PC-9 (cell line): ENCODE data around the gene ANKRD63. TPM values are rescaled to one million over a fixed set of nuclear protein-coding genes. Genes with fewer than 3 reads are reported as not detected.
A peak's percentile ranks its signal among the peaks of the same experiment; 100 is the strongest.

Experiments used
- BruUV-seq: library from RNA; stranded (reverse); fragments of 400-500 nt; replicated peaks from 2 replicates; lab custom pipeline; 2021; lab: Mats Ljungman, UMichigan
- CTCF ChIA-PET: fragments of 300-600 bp; sonication (Branson Sonifier 250); formaldehyde crosslinking; loops from one replicate; lab custom pipeline; 2022; ENCODE audit warnings: antibody characterized with exemption; lab: Charles Lee
- POLR2A ChIA-PET: fragments of 300-600 bp; sonication (Branson Sonifier 250); formaldehyde crosslinking; loops from one replicate; lab custom pipeline; 2022; ENCODE audit warnings: antibody characterized with exemption; ENCODE audit not compliant: unreplicated experiment; lab: Charles Lee
- DNase-seq, 2 experiments: peaks; one replicate each; pipeline versions ENCODE4 v3.0.0 to v3.0.0-alpha.2; 2015 to 2022; ENCODE audit warnings: mixed read lengths in 1 of 2
- H2AFZ ChIP-seq: fragments of 200-600 bp; sonication (generic); 2 replicates; pipeline ENCODE4 v1.8.1; 2017; ENCODE audit warnings: antibody characterized with exemption
- H3F3A ChIP-seq: fragments of 200-600 bp; sonication (generic); 2 replicates; pipeline ENCODE4 v1.8.1; 2017; ENCODE audit warnings: antibody characterized with exemption, mild to moderate bottlenecking, low read depth; ENCODE audit not compliant: insufficient read depth
- H3K27ac ChIP-seq: fragments of 200-600 bp; sonication (generic); 2 replicates; pipeline ENCODE4 v1.6.1; 2016; ENCODE audit warnings: mixed run types
- H3K27me3 ChIP-seq: fragments of 200-600 bp; sonication (generic); 2 replicates; pipeline ENCODE4 v1.6.1; 2016; ENCODE audit warnings: low read depth, mixed run types; ENCODE audit not compliant: insufficient read depth
- H3K36me3 ChIP-seq: fragments of 200-600 bp; sonication (generic); 2 replicates; pipeline ENCODE4 v1.6.1; 2016; ENCODE audit warnings: low read depth, mixed run types
- H3K4me1 ChIP-seq: fragments of 200-600 bp; sonication (generic); replicated peaks from 2 replicates; pipeline ENCODE4 v1.6.1; 2016; ENCODE audit warnings: mixed run types; ENCODE audit not compliant: insufficient read depth
- H3K4me2 ChIP-seq: fragments of 200-600 bp; sonication (generic); 2 replicates; pipeline ENCODE4 v1.6.1; 2017; ENCODE audit warnings: mixed run types
- H3K4me3 ChIP-seq: fragments of 200-600 bp; sonication (generic); 2 replicates; pipeline ENCODE4 v1.6.1; 2016; ENCODE audit warnings: mixed run types
- H3K79me2 ChIP-seq: fragments of 200-600 bp; sonication (generic); 2 replicates; pipeline ENCODE4 v1.6.1; 2017; ENCODE audit warnings: low read depth, mixed run types
- H3K9me2 ChIP-seq: fragments of 200-600 bp; sonication (generic); 2 replicates; pipeline ENCODE4 v1.8.1; 2017; ENCODE audit warnings: mild to moderate bottlenecking; ENCODE audit not compliant: insufficient read depth
- H3K9me3 ChIP-seq: fragments of 200-600 bp; sonication (generic); 2 replicates; pipeline ENCODE4 v1.8.1; 2016; ENCODE audit warnings: low read depth; ENCODE audit not compliant: insufficient read depth
- H4K20me1 ChIP-seq: fragments of 200-600 bp; sonication (generic); 2 replicates; pipeline ENCODE4 v1.8.1; 2017; ENCODE audit not compliant: insufficient read depth
- EZH2 ChIP-seq: fragments of 200-600 bp; sonication (generic); IDR thresholded peaks from 2 replicates; pipeline ENCODE4 v1.8.0; 2017; ENCODE audit warnings: antibody characterized with exemption, low read depth
- intact Hi-C: fragments of 100-400 bp; cut with micrococcal nuclease; formaldehyde crosslinking; loops from one replicate; pipeline ENCODE4 v1.10.0; 2022; ENCODE audit not compliant: unreplicated experiment
- total RNA-seq: library from RNA; stranded (reverse); gene quantifications from 2 replicates; pipeline ENCODE4 v1.2.3, GENCODE V29; 2021
- TF ChIP-seq, protein P1 (sequence below): fragments of 200-600 bp; sonication (generic); conservative IDR thresholded peaks from 2 replicates; pipeline ENCODE4 v1.6.1; 2017; ENCODE audit warnings: mixed run types, antibody characterized with exemption, mild to moderate bottlenecking, moderate library complexity

Gene ANKRD63
- total RNA-seq, 1 experiment from 2014 or later: not detected

DNA sequence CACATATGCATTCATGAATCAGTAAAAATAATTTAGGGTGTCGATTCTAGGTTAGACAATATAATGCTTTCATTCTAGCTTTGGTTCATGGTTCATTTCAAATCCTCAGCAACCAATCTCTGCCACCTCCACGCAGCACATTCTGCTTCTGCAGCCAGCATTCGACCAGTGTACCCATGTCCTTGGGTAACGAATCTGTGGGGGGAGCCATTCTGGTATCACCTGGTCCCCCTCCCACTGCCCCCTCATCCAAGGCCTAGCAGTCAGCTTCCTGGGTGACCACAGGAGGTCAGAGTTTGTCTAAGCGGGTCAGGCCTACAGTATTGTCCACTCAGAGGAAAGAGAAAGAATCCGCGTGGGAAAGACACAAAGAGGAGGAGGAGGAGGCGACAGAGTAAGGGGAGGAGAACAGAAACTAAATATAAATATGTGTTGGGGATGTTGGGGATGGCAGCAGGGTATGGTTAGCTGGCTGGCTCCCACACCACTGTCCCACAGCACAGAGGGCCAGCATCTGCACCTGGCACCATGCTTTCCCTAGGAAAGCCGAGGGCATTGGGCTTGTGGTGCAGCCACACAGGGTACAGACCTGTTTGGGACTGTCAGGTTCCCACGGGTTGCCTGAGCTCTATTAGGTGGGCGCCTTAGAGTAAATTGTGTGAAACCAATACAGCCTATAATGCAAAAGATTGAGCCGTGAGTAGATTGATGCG lies 31.9 kb downstream of the ANKRD63 start:
- no TSS peak for BruUV-seq
- Histone ChIP-seq H3K4me3 (no peak overlapping the region), H3K4me1 (peaks cover 26% of the 10 kb centered on the region), H3K9me3 (no peaks in the 10 kb centered on the region), H3K27ac (no peak overlapping the region), H3K4me2 (no peak overlapping the region), H3F3A (peaks cover 21% of the 10 kb centered on the region), H3K9me2 (no peaks in the 10 kb centered on the region), H4K20me1 (no peaks in the 10 kb centered on the region), H3K27me3 (no peaks in the 10 kb centered on the region), H2AFZ (no peak overlapping the region), H3K79me2 (no peaks in the 10 kb centered on the region), H3K36me3 (no peaks in the 10 kb centered on the region)
- DNase-seq: no peak
- CTCF ChIA-PET: no interaction called here
- TF ChIP-seq, protein P1, sequence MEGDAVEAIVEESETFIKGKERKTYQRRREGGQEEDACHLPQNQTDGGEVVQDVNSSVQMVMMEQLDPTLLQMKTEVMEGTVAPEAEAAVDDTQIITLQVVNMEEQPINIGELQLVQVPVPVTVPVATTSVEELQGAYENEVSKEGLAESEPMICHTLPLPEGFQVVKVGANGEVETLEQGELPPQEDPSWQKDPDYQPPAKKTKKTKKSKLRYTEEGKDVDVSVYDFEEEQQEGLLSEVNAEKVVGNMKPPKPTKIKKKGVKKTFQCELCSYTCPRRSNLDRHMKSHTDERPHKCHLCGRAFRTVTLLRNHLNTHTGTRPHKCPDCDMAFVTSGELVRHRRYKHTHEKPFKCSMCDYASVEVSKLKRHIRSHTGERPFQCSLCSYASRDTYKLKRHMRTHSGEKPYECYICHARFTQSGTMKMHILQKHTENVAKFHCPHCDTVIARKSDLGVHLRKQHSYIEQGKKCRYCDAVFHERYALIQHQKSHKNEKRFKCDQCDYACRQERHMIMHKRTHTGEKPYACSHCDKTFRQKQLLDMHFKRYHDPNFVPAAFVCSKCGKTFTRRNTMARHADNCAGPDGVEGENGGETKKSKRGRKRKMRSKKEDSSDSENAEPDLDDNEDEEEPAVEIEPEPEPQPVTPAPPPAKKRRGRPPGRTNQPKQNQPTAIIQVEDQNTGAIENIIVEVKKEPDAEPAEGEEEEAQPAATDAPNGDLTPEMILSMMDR: no peak
- TF ChIP-seq EZH2: no peak
- POLR2A ChIA-PET: no interaction called here
- intact Hi-C loops: loop anchor here (10.0 kb wide), 1 partner anchor 146 kb away; the partner anchor contains the start of gene BMF

DNA sequence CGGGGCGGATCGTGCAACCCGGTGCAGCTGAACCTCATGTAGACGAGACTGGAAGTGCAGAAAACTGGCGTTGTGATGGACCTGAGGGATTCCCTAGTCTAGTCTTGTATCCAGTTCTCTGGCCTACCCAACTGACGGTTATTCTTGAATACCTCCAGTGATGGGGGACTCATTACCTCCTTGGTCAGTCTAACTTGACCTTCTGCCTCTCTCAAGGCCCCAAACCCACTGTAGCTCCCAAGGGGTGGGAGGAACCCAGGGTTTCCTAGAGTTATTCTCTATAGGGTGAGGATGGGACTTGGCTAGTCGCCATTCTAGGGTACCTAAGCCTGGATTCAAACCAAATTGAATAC lies 32.6 kb downstream of the ANKRD63 start:
- ChIA-PET CTCF (no interaction called here), POLR2A (no interaction called here)
- Histone ChIP-seq H3K4me1 (peaks cover 32% of the 10 kb centered on the region), H3K27me3 (no peaks in the 10 kb centered on the region), H3K36me3 (no peaks in the 10 kb centered on the region), H3K79me2 (no peaks in the 10 kb centered on the region), H2AFZ (no peak overlapping the region), H4K20me1 (no peaks in the 10 kb centered on the region), H3K27ac (no peak overlapping the region), H3K9me3 (no peaks in the 10 kb centered on the region), H3K4me3 (no peak overlapping the region), H3K4me2 (no peak overlapping the region; the same call in 1 of the 2 replicates), H3F3A (peaks cover 28% of the 10 kb centered on the region), H3K9me2 (no peaks in the 10 kb centered on the region)
- intact Hi-C loops: loop anchor here (10.0 kb wide), 1 partner anchor 145 kb away; the partner anchor contains the start of gene BMF
- DNase-seq: no peak
- no TSS peak for BruUV-seq
- no peak for TF ChIP-seq EZH2
- TF ChIP-seq, protein P1: no peak

DNA sequence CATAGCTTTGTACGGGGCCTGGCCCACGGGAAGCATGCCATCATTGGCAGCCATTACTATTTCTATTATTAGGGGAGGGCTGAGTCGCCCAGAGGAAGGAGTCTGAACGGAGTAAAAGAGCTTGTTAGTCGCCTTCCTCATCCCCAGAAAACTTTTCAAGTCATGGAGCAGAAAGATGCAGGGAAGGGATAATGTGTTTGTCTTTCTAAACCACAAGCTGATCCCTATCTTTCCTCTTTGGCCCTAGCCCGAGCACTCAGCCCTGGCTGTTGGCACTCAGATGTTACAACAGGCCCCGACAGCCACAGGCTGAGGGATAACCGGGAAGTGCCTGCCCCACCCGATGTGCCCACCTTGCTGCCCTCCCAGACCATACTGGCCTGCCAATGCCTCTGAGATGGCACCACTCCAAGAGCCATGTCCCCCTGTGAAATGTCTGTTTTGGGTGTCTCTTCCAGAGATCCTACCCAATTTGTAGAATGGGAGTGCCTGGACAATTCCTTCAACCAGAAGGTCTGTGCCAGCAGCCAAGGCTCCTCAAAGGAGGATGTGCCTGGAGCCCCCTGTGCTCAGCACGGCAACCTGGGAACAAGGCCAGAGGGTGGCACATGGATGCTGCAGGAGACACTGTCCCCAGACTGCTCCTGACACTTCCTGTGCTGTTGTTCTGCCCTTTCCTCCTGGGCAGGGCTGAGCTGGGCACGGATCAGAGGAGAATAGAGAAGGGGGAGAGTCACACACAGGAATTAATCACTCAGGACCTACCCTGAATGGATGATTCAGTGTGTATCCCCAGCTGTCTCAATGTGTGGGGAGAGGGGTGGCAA lies 33.2 kb downstream of the ANKRD63 start:
- DNase-seq: peak; percentile 49 to 67
- no TSS peak for BruUV-seq
- no peaks in the 10 kb centered on the region for H3K9me3 ChIP-seq
- no peak overlapping the region for H3K4me3 ChIP-seq
- no peaks in the 10 kb centered on the region for H3K79me2 ChIP-seq
- no peaks in the 10 kb centered on the region for H4K20me1 ChIP-seq
- H2AFZ ChIP-seq: no peak overlapping the region
- CTCF ChIA-PET: no interaction called here
- peak overlapping the region; percentile 32 for H3K4me2 ChIP-seq
- peaks cover 37% of the 10 kb centered on the region for H3K4me1 ChIP-seq
- no peak overlapping the region for H3K27ac ChIP-seq
- no peaks in the 10 kb centered on the region for H3K9me2 ChIP-seq
- no peaks in the 10 kb centered on the region for H3K36me3 ChIP-seq
- no peaks in the 10 kb centered on the region for H3K27me3 ChIP-seq
- TF ChIP-seq EZH2: no peak
- TF ChIP-seq, protein P1: no peak
- intact Hi-C loops: loop anchor here (10.0 kb wide), 1 partner anchor 145 kb away; the partner anchor contains the start of gene BMF
- POLR2A ChIA-PET: no interaction called here
- H3F3A ChIP-seq: peaks cover 32% of the 10 kb centered on the region
